ENCODE results near the gene CLIC3. TPM values are rescaled to one million over a fixed set of nuclear protein-coding genes. Genes with fewer than 3 reads are reported as not detected.
"Not testable (repeated sequence)": the region's sequence is repeated elsewhere in the genome, so short reads cannot be mapped to it uniquely, and the experiment has no call there.

The CLIC3 gene
- total and polyA plus RNA-seq, 8 donors: 0.24 to 1.3 (median 0.41) TPM; not detected in 1

DNA sequence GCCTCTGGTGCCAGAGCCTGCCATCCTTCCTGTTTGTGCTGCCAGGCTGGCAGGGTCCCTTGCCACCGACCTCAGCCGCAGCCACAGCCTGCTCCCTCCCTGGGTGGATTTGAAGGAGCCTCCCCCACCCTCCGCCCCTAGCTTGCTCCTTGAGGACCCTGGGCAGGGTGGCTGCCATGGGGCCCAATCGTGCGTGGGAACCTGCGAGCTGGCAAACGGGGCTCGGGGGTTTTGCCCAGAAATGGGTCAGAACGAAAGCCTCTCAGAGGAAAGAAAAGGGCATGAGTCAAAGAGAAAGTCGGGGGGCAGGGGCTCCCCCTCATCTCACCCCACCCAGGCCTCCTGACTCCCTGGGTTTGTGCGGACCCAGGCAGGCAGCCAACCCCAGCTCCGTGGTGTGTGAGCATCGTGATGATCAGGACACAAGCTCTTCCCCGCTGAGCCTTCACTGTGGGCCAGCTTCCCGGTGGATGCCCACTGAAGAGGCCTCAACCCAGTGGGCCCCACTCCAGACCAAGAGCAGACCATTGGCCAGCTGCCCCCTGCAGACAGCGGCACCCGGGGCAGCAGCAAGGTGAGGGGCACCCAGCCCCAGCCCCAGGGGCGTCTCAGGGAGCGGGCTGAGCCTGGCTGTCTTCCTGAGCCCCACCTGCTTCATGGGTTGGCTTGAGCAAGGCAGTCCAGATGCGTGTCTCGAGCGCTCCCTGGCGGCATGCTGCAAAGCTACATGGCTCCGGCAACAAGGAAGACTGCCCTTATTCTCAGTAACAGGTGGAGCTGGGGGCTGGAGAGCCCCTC, 38.5 kb upstream of the CLIC3 start:
- Histone ChIP-seq H3K4me3 (no peak overlapping the region), H3K27me3 (no peaks in the 10 kb centered on the region), H3K9me3 (no peaks in the 10 kb centered on the region), H3K27ac (no peak overlapping the region), H3K4me1 (no peaks in the 10 kb centered on the region), H3K36me3 (peaks cover 0 to 7% (median 0%) of the 10 kb centered on the region in 3 donors)
- ATAC-seq: peak; percentile 82 to 91 (median 90)
- TF ChIP-seq, protein P1, sequence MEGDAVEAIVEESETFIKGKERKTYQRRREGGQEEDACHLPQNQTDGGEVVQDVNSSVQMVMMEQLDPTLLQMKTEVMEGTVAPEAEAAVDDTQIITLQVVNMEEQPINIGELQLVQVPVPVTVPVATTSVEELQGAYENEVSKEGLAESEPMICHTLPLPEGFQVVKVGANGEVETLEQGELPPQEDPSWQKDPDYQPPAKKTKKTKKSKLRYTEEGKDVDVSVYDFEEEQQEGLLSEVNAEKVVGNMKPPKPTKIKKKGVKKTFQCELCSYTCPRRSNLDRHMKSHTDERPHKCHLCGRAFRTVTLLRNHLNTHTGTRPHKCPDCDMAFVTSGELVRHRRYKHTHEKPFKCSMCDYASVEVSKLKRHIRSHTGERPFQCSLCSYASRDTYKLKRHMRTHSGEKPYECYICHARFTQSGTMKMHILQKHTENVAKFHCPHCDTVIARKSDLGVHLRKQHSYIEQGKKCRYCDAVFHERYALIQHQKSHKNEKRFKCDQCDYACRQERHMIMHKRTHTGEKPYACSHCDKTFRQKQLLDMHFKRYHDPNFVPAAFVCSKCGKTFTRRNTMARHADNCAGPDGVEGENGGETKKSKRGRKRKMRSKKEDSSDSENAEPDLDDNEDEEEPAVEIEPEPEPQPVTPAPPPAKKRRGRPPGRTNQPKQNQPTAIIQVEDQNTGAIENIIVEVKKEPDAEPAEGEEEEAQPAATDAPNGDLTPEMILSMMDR (IDR thresholded peaks at IDR 0.05): peak; percentile 80 to 88 (median 83)
- FAIRE-seq: no peak
- intact Hi-C loops (cut with DNase I): loop anchor here in 2 of 3 donors (5.0 kb wide), 3 partner anchors 88 to 263 kb away; partner anchors contain the start of gene C8G (in 1 of the 2)
- DNase-seq: peak; percentile 73 to 95 (median 88)
- WGBS, 2 donors: 17 to 20% methylated on average over 24 of the region's 24 CpGs

DNA sequence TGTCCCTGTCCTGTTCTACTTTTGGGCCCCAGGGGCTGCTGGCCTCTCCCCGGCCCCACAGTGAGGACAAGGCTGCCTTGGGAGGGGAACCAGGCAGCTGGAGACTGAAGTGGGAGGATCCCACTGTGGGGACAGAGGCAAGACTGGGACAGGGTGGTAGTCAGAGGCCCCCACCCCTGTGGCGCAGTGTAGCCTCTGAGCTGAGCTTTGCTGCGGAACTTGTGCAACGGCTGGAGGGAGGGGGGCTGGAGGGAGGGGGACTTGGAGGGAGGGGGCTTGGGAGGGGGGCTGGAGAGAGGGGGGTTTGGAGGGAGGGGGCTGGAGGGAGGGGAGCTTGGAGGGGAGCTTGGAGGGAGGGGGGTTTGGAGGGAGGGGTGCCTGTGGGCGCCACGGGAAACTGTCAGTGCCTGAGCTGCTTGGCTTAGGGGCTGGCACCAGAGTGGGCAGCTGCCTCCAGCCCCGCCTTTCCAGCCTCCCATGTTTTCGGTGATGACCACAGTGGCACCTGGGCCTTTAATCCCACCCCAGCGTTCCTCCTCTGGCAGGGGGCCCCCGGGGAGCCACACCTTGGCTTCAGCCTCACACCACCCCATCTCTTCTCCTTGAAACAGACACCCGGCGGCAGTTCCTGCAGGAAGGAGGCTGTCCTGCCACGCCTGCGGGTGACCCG, 37.8 kb upstream of the CLIC3 start:
- WGBS, 2 donors: 54 to 82% methylated on average over 10 to 15 of the region's 15 CpGs
- intact Hi-C loops (cut with DNase I): loop anchor here in 1 of 3 donors (5.0 kb wide), 1 partner anchor 262 kb away; no protein-coding TSS in a partner anchor
- FAIRE-seq (no peak), DNase-seq (no peak), ATAC-seq (no peak)
- H3K27me3 ChIP-seq: no peaks in the 10 kb centered on the region
- TF ChIP-seq, protein P1 (IDR thresholded peaks at IDR 0.05): no peak
- no peaks in the 10 kb centered on the region for H3K9me3 ChIP-seq
- no peak overlapping the region for H3K4me3 ChIP-seq
- peaks cover 0 to 4% (median 0%) of the 10 kb centered on the region in 3 donors for H3K36me3 ChIP-seq
- no peak overlapping the region for H3K27ac ChIP-seq
- peaks cover under 1 to 2% (median under 1%) of the 10 kb centered on the region in 3 donors for H3K4me1 ChIP-seq

DNA sequence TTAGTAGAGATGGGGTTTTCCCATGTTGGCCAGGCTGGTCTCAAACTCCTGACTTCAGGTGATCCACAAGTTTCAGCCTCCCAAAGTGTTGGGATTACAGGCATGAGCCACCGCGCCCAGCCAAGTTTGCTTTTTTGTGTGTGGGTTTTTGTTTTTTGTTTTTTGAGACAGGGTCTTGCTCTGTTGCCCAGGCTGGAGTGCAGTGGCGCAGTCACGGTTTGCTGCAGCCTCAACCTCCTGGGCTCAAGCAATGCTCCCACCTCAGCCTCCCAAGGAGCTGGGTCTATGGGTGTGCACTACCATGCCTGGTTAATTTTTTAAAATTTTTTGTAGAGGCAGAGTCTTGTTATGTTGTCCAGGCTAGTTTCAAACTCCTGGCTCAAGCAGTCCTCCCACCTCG, 37.1 kb upstream of the CLIC3 start:
- not testable (repeated sequence) for H3K27ac ChIP-seq, FAIRE-seq, H3K27me3 ChIP-seq, H3K9me3 ChIP-seq, H3K4me3 ChIP-seq, ATAC-seq, DNase-seq, H3K36me3 ChIP-seq, H3K4me1 ChIP-seq
- intact Hi-C loops (cut with DNase I): loop anchor here in 1 of 3 donors (5.0 kb wide), 1 partner anchor 261 kb away; no protein-coding TSS in a partner anchor
- WGBS, 2 donors: 95 to 97% methylated on average over 5 of the region's 5 CpGs

DNA sequence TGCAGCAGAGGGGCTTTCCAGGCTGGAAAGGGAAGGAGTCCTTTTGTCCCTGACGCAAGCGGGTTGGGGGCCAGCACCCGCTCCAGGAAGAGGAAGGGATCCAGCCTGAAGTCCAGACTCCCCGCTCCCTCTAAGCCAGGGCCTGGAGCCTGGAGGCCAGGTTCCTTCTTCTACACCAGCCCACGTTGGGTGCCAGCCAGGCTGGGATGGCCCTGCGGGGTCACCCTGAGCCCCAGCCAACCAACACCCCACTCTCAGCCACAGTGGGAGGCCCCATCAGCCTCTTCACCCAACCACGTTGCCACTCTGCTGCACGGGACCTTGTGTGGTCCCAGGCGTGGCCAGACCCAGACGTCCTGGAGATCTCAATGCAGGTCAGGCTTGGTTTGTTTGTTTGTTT, 36.5 kb upstream of the CLIC3 start:
- TF ChIP-seq, protein P1 (IDR thresholded peaks at IDR 0.05): no peak
- Histone ChIP-seq H3K27ac (peak overlapping the region in 1 of 4 donors; percentile 7), H3K4me3 (no peak overlapping the region), H3K4me1 (peaks cover 4 to 6% (median 4%) of the 10 kb centered on the region in 3 donors), H3K9me3 (no peaks in the 10 kb centered on the region), H3K36me3 (no peaks in the 10 kb centered on the region), H3K27me3 (no peaks in the 10 kb centered on the region)
- no peak for FAIRE-seq
- intact Hi-C loops (cut with DNase I): loop anchor here in 1 of 3 donors (5.0 kb wide), 1 partner anchor 261 kb away; no protein-coding TSS in a partner anchor
- peak in 1 of 4 donors; percentile 5 for ATAC-seq
- peak in 1 of 6 donors; percentile 57 for DNase-seq
- 80 to 93% methylated on average over 10 of the region's 10 CpGs for WGBS, 2 donors

DNA sequence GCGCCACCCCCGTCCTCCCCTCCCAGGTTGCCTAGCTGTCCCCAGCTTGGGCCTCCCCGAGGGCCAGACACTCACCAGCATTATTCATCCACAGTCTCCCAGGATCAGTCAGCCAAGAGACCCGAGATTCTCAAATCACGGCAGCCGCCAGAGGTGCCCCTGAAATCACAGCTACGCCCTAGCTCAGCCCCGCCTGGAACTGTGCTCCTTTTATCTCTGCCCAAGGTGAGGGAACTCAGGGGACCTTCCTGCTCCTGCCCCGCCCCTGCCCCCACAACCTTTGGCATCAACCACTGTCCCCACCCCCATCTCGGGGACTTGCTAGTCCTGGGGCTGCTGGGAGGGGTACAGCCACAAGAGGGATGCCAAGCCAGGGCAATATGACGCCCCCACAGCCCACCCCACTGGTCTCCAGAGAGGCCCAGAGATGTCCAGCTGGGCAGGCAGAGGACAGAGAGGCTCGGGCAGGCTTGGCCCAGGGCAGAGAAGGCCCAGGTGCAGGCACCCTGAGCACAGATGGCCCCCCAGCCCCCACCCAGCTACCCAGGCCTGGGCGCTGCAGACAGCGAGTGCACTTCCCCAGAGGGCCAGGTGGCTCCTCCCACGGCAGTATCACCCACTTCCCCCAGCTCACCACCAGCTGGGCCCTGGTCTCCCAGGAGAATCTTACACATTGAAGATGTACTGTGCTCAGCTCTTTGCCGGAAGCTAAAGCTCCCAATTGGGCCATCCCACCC, 35.7 kb upstream of the CLIC3 start, which contains the start of gene FUT7:
Gene FUT7 (minus strand): TSS at position 185 of the 737 bp plus-strand sequence. CDS start 97 bp downstream, at position 88.
- intact Hi-C loops (cut with DNase I): loop anchor here in 1 of 3 donors (5.0 kb wide), 1 partner anchor 260 kb away; no protein-coding TSS in a partner anchor

More for the DNA sequence above, 35.7 kb upstream of the CLIC3 start, which contains the start of gene FUT7:
- H3K9me3 ChIP-seq: no peaks in the 10 kb centered on the region
- no peak for DNase-seq
- TF ChIP-seq, protein P1 (IDR thresholded peaks at IDR 0.05): no peak
- 67 to 69% methylated on average over 16 of the region's 16 CpGs for WGBS, 2 donors
- no peak within 1 kb of the TSS for H3K4me3 ChIP-seq
- no peaks in the 10 kb centered on the region for H3K36me3 ChIP-seq
- no peaks in the 10 kb centered on the region for H3K27me3 ChIP-seq
- no peak for FAIRE-seq
- ATAC-seq: no peak
- peaks cover 9 to 10% (median 9%) of the 10 kb centered on the region in 3 donors for H3K4me1 ChIP-seq
- peak within 1 kb of the TSS in 1 of 4 donors; percentile 7 for H3K27ac ChIP-seq

Measured in pancreas (tissue), 10 donors.